Measurements from ENCODE around the gene ZSCAN10. TPM values are rescaled to one million over a fixed set of nuclear protein-coding genes. Genes with fewer than 3 reads are reported as not detected.

The ZSCAN10 gene
- total RNA-seq (2022; extraction: Qiagen RNA extraction; ENCODE audit: low read depth) = 0.03 TPM in 1 of 5 replicates, not detected in the others

DNA sequence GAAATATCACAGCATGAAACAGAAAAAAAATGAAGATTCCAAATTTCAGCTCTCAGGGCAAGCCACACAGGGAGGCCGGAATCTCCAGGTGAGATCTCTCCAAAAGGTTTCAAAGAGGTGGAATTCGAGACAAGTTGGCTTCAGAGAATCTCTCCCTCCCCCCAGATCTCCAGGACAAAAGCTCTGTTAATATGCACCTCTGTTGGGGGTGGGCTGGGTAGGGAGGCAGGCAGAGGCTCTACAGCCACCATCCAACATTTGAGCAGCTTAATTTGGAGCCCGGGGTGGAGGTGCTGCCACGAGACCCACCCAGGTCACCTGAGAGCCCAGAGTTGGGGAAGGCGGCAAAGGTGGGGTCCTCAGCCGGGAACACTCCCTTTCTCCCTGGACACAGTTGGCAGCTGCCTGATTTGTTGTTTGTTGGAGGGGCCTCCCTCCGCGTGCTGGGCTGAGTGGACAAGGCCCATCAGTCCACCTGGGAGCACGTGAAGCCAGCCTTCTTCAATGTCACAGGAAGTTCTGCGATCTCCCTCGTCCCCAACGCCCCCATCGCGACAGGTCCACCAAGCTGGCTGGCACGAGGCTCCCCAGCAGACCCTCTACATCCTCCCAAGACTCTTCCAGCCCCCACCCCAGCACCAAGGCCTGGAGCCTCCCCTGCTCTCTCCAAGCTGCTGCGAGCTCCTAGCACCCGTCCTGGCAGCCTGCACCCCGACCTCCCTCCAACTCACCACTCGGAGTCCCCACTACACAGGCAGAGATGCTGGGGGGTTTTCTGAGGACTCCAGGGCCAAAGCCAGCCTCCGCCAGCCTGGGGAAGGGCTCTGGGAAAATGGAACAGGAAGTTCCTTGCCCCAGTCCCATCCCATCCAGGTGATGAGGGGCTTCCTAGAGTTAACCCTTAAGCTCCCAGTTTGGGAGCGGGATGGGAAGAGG, at the start of gene ZSCAN10:
Gene ZSCAN10, minus strand, starts transcription at position 836 of the 936 bp plus-strand sequence. CDS start 6,357 bp downstream, outside the sequence.

DNA sequence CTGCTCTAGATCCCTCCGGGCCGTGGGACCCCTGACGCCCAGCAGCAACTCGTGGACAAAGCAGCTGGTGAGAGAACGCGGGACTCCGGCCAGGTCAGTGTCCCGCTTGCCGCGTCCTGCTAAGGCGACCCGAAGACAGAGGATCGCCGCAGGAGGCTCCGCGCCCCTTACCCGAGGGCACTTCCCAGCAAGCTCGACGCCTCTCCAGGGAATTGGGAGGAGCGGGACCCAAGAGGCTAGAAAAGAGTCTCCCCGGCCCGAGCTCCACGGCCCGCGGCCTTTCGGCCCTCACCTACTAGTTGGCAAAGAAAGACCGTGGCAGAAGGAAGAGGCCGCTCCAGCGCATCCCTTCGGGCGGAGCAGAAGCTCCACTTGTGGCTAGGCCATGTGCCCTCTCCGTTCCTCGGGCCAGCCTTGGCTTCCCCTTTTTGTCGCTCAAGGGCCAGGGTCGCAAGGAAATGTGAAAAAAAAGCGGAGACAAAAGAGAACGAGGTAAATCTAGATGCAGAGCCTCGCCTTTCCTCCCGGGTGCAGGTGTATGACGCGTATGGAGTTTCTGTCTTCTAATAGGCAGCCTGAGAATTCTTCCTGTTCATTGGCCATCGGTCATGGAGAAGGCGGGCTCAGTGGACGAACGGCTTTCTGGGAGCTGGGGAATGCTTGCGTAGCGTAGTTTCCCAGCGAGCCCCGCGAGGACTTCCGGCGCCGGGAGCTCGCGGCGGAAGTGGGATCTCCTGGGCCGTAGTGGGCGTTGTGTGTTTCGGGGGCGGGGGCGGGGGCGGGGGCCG, 35.4 kb upstream of the ZSCAN10 start, which contains the start of gene ZNF213:
Gene ZNF213, plus strand, starts transcription at position 692 of the 788 bp plus-strand sequence. CDS start 2,252 bp downstream, outside the sequence.

DNA sequence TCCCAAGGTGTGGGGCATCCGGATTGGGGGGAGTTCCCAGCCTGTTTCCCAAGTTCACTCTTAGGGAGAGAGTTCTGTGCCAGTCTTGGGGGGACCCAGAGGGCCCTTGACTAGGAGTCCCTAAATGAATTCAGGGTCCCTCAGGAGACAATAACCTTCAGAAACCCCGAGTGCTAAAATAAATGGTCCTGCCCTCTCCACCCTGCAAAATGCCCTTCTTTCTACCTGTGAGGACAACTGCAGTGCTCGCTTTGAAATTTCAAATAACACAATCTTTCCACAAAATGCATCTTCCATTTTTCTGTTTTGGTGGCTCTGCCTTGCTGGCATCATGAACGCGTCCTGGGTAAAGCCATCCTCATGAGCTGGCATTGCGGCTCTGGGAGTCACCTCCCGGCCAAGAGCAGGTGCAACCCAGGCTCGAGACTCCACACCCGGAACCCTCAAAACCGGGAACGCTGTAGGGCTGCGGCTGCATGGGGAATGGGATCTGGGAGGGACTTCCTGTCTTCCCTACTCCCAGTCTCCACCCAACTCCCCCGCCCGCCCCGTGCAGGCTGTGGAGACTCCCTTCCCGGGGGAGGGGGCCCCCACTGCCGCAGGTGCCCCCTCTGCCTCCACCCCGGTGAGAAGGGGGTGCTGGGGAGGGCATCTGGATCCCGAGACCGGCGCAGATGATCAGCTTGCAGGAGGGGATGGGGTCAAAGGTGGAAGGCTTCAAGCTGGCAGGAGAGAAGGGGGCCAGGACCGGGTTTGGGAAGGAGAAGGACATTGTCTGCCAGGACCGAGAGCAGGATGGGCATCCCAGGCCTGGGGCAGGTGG, 13.2 kb upstream of the ZSCAN10 start, which contains the start of gene ZNF205:
Gene ZNF205, plus strand, starts transcription at position 529 of the 823 bp plus-strand sequence. CDS start 845 bp downstream, outside the sequence.

DNA sequence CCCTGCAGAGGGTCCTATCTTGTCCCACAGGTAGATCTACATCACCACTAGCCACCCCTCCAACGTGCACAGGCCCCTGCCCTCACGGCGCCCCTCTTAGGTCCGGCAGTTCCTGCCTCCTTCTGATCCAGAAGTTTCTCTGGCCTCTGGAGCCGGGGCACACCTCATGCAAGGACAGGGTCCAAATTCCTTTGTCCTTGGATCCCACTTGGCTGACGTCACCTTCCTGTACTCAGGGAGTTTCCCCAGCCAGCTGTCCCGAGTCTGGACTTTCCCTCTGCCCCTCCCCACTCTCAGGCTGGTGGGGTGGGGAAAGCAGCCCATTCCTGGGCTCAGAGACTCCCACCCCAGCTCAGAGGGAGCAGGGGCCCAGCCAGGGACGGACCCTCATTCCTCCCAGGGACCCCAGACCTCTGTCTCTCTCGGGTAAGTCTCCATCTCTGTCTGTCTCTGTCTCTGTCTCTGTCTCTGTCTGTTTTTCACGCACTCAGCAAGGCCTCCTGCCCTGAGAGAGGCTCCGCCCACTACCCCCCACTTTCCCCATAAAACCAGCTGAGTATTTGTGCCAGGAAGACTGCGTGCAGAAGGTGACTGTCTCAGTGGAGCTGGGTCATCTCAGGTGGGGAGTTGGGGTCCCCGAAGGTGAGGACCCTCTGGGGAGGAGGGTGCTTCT, 33.9 kb downstream of the ZSCAN10 start, which contains the start of gene IL32:
Gene IL32, plus strand, starts transcription at position 572 of the 673 bp plus-strand sequence. CDS start 172 bp downstream, outside the sequence.

DNA sequence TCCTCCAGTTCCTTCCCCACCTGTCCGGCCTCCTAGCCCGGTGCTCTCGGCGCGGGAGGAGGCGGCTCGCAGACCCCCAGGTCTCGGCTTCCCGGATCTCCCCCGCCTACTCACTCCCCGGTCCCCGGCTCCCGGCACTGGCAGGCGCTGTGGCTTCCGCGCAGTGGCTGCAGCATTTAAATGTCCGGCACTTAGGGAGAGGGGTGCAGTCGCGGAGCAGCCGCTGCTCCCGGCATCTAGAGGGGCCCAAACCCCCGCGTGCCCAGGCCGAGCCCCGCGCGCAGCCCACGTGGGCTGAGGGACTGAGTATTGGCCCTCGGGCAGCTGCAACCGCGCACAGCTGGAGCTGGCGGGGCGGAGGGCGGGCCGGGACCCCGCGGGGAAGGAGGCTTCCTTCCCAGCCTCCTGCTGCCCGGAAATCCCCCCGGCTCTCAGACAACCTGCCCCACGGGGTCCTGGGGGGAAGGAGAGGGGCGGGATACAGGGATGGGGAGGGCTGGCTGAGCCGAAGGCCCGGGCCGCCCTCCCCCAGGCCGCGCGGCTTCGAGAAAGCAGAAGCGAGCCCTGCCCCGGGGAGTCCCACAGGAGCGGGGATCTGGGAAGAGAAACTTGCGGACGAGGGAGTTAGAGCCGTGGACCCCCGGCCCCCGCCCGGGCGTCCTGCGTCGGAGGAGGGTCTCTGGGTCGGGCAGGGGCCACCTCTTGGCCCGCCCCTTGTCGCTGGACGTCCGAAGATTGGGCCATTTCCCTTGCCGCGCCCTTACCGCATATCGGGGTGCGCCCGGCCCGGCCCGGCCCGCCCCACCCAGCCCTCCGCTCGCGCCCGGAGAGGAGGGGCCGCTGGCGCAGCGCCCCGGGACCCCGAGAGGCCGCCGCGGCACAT, 53.1 kb downstream of the ZSCAN10 start, which contains the start of gene MMP25:
Gene MMP25, plus strand, starts transcription at position 804 of the 883 bp plus-strand sequence. CDS start 357 bp downstream, outside the sequence.

Other genes with a start within 250 kb of the ZSCAN10 start
- 2.3 to 3.6 TPM (median 2.7 TPM) in 5 replicates for gene PRSS22, start 241.1 kb downstream of the ZSCAN10 start, total RNA-seq (2022; extraction: Qiagen RNA extraction; ENCODE audit: low read depth)
- 46.2 to 58.3 TPM (median 52.7 TPM) in 5 replicates for gene FLYWCH2, start 216.1 kb downstream of the ZSCAN10 start, total RNA-seq (2022; extraction: Qiagen RNA extraction; ENCODE audit: low read depth)
- 18.8 to 30.9 TPM (median 28.1 TPM) in 5 replicates for gene FLYWCH1, start 187.4 kb downstream of the ZSCAN10 start, total RNA-seq (2022; extraction: Qiagen RNA extraction; ENCODE audit: low read depth)
- gene KREMEN2, start 135.0 kb downstream of the ZSCAN10 start, total RNA-seq (2022; extraction: Qiagen RNA extraction; ENCODE audit: low read depth) = 1.1 to 2.3 TPM (median 1.9 TPM) in 5 replicates
- gene PAQR4, start 129.9 kb downstream of the ZSCAN10 start, total RNA-seq (2022; extraction: Qiagen RNA extraction; ENCODE audit: low read depth) = 29.4 to 40.9 TPM (median 37.7 TPM) in 5 replicates
- gene PKMYT1, start 118.8 kb downstream of the ZSCAN10 start, total RNA-seq (2022; extraction: Qiagen RNA extraction; ENCODE audit: low read depth) = 62.4 to 91.1 TPM (median 87.4 TPM) in 5 replicates
- 0.27 to 0.80 TPM (median 0.39 TPM) in 5 replicates for gene CLDN9, start 86.4 kb downstream of the ZSCAN10 start, total RNA-seq (2022; extraction: Qiagen RNA extraction; ENCODE audit: low read depth)
- 0.30 to 0.58 TPM (median 0.32 TPM) in 4 of 5 replicates, not detected in the other for gene CLDN6, start 81.1 kb downstream of the ZSCAN10 start, total RNA-seq (2022; extraction: Qiagen RNA extraction; ENCODE audit: low read depth)
- 446 to 698 TPM (median 646 TPM) in 5 replicates for gene TNFRSF12A, start 78.9 kb downstream of the ZSCAN10 start, total RNA-seq (2022; extraction: Qiagen RNA extraction; ENCODE audit: low read depth)
- 201 to 240 TPM (median 232 TPM) in 5 replicates for gene HCFC1R1, start 75.4 kb downstream of the ZSCAN10 start, total RNA-seq (2022; extraction: Qiagen RNA extraction; ENCODE audit: low read depth)
- gene THOC6, start 75.3 kb downstream of the ZSCAN10 start, total RNA-seq (2022; extraction: Qiagen RNA extraction; ENCODE audit: low read depth) = 27.4 to 38.7 TPM (median 33.2 TPM) in 5 replicates
- not detected in 5 replicates for gene BICDL2, start 62.4 kb downstream of the ZSCAN10 start, total RNA-seq (2022; extraction: Qiagen RNA extraction; ENCODE audit: low read depth)
- gene MMP25, start 52.7 kb downstream of the ZSCAN10 start, total RNA-seq (2022; extraction: Qiagen RNA extraction; ENCODE audit: low read depth) = 0.67 to 0.97 TPM (median 0.85 TPM) in 5 replicates
- gene IL32, start 33.7 kb downstream of the ZSCAN10 start, total RNA-seq (2022; extraction: Qiagen RNA extraction; ENCODE audit: low read depth) = 22.4 to 36.7 TPM (median 28.1 TPM) in 5 replicates
- 11.3 to 15.1 TPM (median 13.2 TPM) in 5 replicates for gene ZNF205, start 13.3 kb upstream of the ZSCAN10 start, total RNA-seq (2022; extraction: Qiagen RNA extraction; ENCODE audit: low read depth)
- 7.9 to 12.9 TPM (median 11.6 TPM) in 5 replicates for gene ZNF213, start 35.7 kb upstream of the ZSCAN10 start, total RNA-seq (2022; extraction: Qiagen RNA extraction; ENCODE audit: low read depth)
- gene OR1F1, start 88.9 kb upstream of the ZSCAN10 start, total RNA-seq (2022; extraction: Qiagen RNA extraction; ENCODE audit: low read depth) = 0.29 to 0.48 TPM (median 0.40 TPM) in 3 of 5 replicates, not detected in the others
- 8.1 to 11.5 TPM (median 8.3 TPM) in 5 replicates for gene ZNF200, start 135.9 kb upstream of the ZSCAN10 start, total RNA-seq (2022; extraction: Qiagen RNA extraction; ENCODE audit: low read depth)
- gene MEFV, start 157.3 kb upstream of the ZSCAN10 start, total RNA-seq (2022; extraction: Qiagen RNA extraction; ENCODE audit: low read depth) = not detected in 5 replicates
- gene ZNF263, start 184.2 kb upstream of the ZSCAN10 start, total RNA-seq (2022; extraction: Qiagen RNA extraction; ENCODE audit: low read depth) = 36.1 to 39.3 TPM (median 37.6 TPM) in 5 replicates
- gene TIGD7, start 206.1 kb upstream of the ZSCAN10 start, total RNA-seq (2022; extraction: Qiagen RNA extraction; ENCODE audit: low read depth) = 0.86 to 1.5 TPM (median 1.4 TPM) in 5 replicates
- gene ZNF75A, start 206.2 kb upstream of the ZSCAN10 start, total RNA-seq (2022; extraction: Qiagen RNA extraction; ENCODE audit: low read depth) = 9.0 to 12.3 TPM (median 10.7 TPM) in 5 replicates

All from A549 treated with CpdA at 1 μM for 4 hours (cell line).